HuH-7 (cell line): ENCODE measurements around the gene CA12.
A peak's percentile ranks its signal among the peaks of the same experiment; 100 is the strongest.

Experiments
- DNase-seq: peaks from one replicate; pipeline ENCODE4 v3.0.0; 2011; ENCODE audit warnings: low spot score

The CA12 gene

GRCh38 chr15:63306492-63307073, 75.1 kb downstream of the CA12 start:
- no peak for DNase-seq

GRCh38 chr15:63305260-63305659, 76.4 kb downstream of the CA12 start:
- DNase-seq, result no peak

- DNase-seq, result no peak
Observed at GRCh38 chr15:63301088-63301487, 80.6 kb downstream of the CA12 start.

GRCh38 chr15:63299943-63300575, 81.6 kb downstream of the CA12 start:
- DNase-seq, result no peak

- no peak for DNase-seq
Observed at GRCh38 chr15:63296195-63296594, 85.5 kb downstream of the CA12 start.

GRCh38 chr15:63295341-63295740, 86.3 kb downstream of the CA12 start:
- no peak for DNase-seq

GRCh38 chr15:63294359-63294758, 87.3 kb downstream of the CA12 start:
- DNase-seq, result no peak

GRCh38 chr15:63292771-63293170, 88.9 kb downstream of the CA12 start:
- DNase-seq, result no peak

GRCh38 chr15:63292241-63292640, 89.4 kb downstream of the CA12 start:
- no peak for DNase-seq

- DNase-seq, result no peak
Observed at GRCh38 chr15:63291507-63291906, 90.1 kb downstream of the CA12 start.

GRCh38 chr15:63288778-63289378, 92.8 kb downstream of the CA12 start:
- peak; percentile 46 for DNase-seq

GRCh38 chr15:63288342-63288741, 93.3 kb downstream of the CA12 start:
- no peak for DNase-seq

GRCh38 chr15:63287109-63287508, 94.5 kb downstream of the CA12 start:
- no peak for DNase-seq

- no peak for DNase-seq
Observed at GRCh38 chr15:63284335-63284734, 97.3 kb downstream of the CA12 start.

- DNase-seq, result no peak
Observed at GRCh38 chr15:63283126-63283525, 98.5 kb downstream of the CA12 start.

- DNase-seq, result no peak
Observed at GRCh38 chr15:63277893-63278456, 103.7 kb downstream of the CA12 start.

GRCh38 chr15:63277038-63277892, 104.4 kb downstream of the CA12 start, which contains the start of gene APH1B:
TSS of gene APH1B (plus strand) at chr15:63277605. CDS start at chr15:63277624, 19 bp downstream.
- DNase-seq, result peak; percentile 73

GRCh38 chr15:63276342-63277037, 105.2 kb downstream of the CA12 start:
- no peak for DNase-seq

GRCh38 chr15:63274427-63274826, 107.2 kb downstream of the CA12 start:
- no peak for DNase-seq
